ENCODE data around the gene EXOC3.

DNA sequence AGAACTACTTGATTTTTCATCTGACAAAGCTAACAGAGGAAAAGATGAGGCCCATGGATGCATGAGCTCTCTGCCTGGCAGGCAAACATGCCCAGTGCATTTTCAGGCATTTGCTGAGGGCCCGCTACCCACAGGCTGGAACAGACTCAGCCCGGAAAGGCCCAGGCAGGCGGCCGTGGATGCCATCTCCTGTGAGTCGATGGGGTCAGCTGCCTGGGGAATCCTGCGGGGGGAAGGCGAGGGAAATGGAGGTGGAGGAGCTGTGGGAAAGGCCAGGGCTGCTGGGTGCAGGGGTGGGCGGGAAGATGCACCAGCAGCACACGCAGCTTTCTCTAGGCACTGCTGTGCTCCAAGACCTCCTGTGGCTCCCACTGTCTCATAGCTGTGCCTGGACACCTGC is 67.5 kb downstream of the EXOC3 start:
- no peak for TF ChIP-seq CTCF (IDR thresholded peaks at IDR 0.05; ENCODE audit: control extremely low read depth in 1 of 3, insufficient read depth in 1 of 3, low read depth in 1 of 3, low read length in 3 of 3)
- no peak for TF ChIP-seq NRF1 (IDR thresholded peaks at IDR 0.05; ENCODE audit: low read depth, low read length)
- TF ChIP-seq POLR2A (IDR thresholded peaks at IDR 0.05; ENCODE audit: control extremely low read depth in 1 of 2, low read depth in 2 of 2, low read length in 2 of 2): no peak
- TF ChIP-seq SP1 (IDR thresholded peaks at IDR 0.05; ENCODE audit: low read depth, low read length): no peak
- no peak for TF ChIP-seq MAFK (IDR thresholded peaks at IDR 0.05; ENCODE audit: low read depth, low read length)
- no peak for TF ChIP-seq RAD21 (IDR thresholded peaks at IDR 0.05 in 1 of 2, conservative IDR thresholded peaks at IDR 0.05 in 1 of 2; ENCODE audit: low read depth in 2 of 2, low read length in 2 of 2)
- TF ChIP-seq SRF (IDR thresholded peaks at IDR 0.05; ENCODE audit: low read depth, low read length): no peak
- no peak for TF ChIP-seq EZH2 (IDR thresholded peaks at IDR 0.05; ENCODE audit: low read depth, low read length, severe bottlenecking)
- TF ChIP-seq CBX8 (IDR thresholded peaks at IDR 0.05; ENCODE audit: borderline replicate concordance, low read depth, low read length): no peak
- TF ChIP-seq ZNF274 (IDR thresholded peaks at IDR 0.05; ENCODE audit: borderline replicate concordance, extremely low read depth, low read length): no peak
- no peak for TF ChIP-seq TAF1 (IDR thresholded peaks at IDR 0.05; ENCODE audit: low read depth, low read length)
- no peak for TF ChIP-seq EP300 (IDR thresholded peaks at IDR 0.05; ENCODE audit: borderline replicate concordance in 1 of 2, low read depth in 2 of 2, low read length in 2 of 2)
- TF ChIP-seq, protein P1, sequence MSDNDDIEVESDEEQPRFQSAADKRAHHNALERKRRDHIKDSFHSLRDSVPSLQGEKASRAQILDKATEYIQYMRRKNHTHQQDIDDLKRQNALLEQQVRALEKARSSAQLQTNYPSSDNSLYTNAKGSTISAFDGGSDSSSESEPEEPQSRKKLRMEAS (IDR thresholded peaks at IDR 0.05): no peak
